ENCODE measurements around the gene ODF2.
"Not testable (repeated sequence)": the region's sequence is repeated elsewhere in the genome, so short reads cannot be mapped to it uniquely, and the experiment has no call there.

The ODF2 gene

DNA sequence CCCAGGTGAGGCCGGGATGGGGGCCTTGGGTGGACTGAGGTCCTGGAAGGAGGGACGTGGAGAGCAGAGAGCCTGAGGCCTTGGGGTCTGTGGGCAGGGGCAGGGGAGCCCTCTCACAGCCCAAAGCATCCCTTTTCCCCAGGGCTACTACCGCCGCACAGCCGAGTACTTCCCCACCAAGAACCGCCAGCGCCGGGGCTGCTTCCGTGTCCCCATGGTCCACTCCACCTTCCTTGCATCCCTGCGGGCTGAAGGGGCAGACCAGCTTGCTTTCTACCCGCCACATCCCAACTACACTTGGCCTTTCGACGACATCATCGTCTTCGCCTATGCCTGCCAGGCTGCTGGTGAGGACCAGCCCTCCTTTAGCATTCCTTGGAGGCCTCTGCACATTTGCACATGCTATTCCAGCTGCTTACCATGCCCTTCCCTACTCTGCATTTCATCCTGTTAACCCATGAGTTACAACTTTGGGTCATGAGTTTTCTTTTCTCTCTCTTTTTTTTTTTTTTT is 31.5 kb upstream of the ODF2 start:
- no peak for DNase-seq (ENCODE audit: low spot score)

DNA sequence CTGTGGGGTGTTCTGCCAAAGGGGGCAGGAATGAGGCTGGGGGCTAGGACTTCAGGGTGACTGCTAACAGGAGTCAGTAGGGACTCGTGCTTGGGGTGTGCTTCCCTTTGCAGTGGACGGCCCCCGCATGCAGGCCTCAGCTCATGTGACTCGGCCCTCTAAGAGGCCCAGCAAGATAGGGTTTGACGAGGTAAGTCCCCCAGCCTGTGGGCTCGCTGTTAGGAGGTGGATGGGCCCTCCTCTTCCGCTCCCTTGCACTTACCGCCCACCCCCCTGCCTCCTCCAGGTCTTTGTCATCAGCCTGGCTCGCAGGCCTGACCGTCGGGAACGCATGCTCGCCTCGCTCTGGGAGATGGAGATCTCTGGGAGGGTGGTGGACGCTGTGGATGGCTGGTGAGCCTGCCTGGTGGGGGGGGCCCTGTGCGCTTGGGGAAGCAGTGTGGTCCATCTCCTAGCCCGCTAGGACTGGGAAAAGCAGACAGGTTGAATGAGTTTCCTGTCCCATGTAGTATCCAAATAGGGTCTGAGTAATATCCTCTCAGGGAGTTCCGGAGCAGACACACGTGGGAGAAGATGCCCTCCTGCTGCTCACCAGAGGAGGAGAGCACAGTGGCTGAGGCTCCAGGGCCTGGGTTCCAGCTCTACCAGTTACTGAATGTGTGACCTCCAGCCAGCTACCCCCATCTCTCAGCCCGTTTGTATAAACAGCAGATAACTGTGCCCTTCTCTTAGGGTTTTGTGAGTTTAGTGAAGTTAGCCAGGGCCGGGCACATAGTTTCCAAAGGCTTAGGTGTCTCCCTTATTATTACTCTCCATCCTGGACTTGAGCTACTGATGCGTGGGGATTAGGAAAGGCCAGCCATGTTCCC is 26.9 kb upstream of the ODF2 start:
- no peak for DNase-seq (ENCODE audit: low spot score)

DNA sequence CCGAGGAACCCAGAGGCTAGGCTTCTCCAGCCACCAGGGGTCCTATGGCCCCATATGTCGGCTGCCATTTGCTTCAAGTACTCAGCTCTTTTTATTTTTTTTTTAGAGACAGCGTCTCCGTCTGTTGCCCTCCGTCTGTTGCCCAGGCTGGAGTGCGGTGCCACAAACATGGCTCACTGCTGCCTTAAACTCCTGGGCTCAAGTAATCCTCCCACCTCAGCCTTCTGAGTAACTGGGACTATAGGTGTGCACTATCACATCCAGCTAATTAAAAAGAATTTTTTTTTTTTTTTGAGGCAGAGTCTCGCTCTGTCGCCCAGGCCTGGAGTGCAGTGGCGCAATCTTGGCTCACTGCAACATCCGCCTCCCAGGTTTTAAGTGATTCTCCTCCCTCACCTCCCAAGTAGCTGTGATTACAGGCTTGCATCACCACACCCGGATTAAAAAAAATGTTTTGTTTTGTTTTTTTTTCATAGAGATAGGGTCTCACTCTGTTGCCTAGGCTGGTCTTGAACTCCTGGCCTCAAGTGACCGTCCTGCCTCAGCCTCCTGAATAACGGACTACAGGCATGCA is 26.2 kb upstream of the ODF2 start:
- no peak for DNase-seq (ENCODE audit: low spot score)

DNA sequence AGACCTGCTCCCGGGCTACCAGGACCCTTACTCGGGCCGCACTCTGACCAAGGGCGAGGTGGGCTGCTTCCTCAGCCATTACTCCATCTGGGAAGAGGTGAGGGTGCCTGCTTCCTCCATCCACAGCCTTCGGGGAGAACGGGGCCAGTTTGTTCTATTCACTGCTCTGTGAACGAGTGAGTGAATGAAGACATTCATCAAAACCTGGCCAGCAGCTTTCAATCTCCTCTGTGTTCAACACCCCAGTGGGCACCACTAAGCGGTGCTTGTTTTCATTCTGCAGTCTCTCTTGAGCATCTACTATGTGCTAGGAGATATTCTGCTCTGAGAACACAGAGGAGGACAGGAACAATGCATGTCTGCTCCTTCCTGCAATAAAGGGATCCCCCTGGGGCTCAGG is 24.6 kb upstream of the ODF2 start:
- DNase-seq (ENCODE audit: low spot score), result no peak

DNA sequence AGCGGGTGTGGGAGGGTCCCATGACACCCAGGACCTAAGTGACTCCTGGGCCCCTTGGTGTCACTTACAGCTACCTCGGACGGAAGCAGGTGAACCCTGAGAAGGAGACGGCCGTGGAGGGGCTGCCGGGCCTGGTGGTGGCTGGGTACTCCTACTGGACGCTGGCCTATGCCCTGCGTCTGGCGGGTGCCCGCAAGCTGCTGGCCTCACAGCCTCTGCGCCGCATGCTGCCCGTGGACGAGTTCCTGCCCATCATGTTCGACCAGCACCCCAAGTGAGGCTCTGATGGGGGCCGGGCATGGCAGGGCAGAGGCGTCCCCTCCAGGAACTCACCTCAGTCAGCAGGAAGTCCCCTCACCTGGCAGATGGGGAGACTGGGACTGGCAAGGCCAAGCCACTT is 21.5 kb upstream of the ODF2 start:
- no peak for DNase-seq (ENCODE audit: low spot score)

DNA sequence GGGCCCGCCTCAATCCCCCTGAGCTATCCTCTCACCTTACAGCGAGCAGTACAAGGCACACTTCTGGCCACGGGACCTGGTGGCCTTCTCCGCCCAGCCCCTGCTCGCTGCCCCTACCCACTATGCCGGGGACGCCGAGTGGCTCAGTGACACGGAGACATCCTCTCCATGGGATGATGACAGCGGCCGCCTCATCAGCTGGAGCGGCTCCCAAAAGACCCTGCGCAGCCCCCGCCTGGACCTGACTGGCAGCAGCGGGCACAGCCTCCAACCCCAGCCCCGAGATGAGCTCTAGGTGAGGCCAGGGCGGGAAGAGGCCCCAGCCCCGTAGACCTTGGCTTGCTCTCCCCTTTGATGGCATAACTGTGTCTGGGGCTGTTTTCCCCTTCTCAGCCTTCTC is 20.2 kb upstream of the ODF2 start:
- DNase-seq (ENCODE audit: low spot score), result no peak

DNA sequence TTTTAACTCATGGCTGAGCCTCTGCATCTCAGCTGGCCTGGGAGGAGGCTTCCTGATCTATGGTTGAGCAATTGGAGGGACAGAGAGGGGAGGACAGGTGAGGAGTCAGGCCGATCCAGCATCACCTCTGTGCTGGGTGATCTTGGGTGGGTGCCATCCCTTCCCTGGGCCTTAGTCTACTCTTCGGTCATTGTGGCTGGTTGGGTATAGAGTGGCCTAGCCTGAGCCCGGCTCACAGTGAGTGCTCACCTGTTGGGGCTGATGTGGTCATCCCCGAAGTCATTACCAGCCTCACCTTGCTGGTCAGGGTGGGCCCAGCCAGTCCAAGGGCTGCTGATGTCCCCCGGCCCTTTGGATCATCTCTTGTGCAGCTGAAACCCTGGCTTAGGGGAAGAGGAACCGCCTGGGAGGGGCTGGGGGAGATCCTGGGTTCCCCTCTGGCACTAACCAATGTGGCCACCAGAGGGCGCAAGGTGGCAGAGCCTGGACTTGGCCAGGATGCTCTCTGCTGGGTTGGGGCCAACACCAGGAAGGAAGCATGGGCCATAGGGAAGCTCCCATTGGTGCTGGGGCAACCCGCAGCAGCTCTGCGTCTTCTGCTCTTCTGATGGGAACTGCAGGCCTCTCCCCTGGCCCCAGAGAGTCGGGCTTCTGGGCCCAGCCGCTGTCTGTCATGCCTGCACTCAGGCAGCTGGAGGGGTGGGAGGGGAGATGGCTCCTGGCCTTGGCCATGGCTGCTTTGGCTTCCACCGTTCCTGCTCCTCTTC is 17.3 kb upstream of the ODF2 start:
- no peak for DNase-seq (ENCODE audit: low spot score)

DNA sequence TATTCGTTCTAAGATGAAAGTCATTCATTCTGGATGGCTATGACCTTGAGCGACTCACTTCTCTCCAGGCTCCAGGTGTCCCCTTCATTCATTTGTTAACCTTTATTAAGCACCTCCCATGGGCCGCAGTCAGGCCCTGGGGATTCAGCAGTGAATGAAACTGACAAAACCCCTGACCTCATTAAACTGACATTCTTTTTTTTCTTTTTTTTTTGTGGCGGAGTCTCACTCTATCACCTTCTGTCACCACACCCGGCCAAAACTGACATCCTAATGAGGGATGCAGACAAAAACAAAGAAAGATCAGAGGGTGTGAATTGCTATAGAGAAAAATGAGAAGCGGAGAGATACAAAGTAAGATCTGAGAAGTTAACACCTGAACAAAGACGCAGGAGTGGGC is 16.5 kb upstream of the ODF2 start:
- DNase-seq (ENCODE audit: low spot score), result no peak

DNA sequence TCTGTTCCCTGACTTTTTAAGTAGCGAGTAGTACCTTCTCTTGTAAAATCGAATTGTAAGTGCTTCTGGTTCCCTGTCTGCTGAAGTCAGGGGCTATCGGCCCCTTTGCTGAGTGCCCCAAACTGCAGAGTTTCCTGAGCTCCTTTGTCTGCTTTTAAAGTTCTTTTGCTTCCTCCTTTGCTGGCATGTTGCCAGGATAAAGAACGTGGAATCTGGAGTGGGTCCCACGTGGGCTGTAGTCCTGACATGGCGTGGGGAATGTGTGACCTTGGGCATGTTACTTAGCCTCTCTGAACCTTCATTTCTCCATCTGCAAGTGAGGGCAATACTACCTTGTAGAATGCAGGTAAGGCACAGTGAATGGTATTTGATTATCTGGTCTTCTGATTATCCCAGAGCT is 13.7 kb upstream of the ODF2 start:
- DNase-seq (ENCODE audit: low spot score), result no peak

DNA sequence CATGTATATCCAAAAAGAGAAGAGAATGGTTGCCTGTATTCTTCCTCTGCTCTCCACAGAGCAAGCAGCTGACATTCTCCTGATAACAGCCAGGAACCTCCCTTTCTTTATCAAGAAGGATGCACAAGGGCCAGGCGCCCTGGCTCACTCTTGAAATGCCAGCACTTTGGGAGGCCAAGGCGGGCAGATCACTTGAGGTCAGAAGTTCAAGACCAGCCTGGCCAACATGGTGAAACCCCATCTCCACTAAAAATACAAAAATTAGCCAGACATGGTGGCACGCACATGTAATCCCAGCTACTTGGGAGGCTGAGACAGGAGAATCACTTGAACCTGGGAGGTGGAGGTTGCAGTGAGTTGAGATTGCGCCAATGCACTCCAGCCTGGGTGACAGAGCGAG is 9.3 kb upstream of the ODF2 start:
- not testable (repeated sequence) for DNase-seq (ENCODE audit: low spot score)

DNA sequence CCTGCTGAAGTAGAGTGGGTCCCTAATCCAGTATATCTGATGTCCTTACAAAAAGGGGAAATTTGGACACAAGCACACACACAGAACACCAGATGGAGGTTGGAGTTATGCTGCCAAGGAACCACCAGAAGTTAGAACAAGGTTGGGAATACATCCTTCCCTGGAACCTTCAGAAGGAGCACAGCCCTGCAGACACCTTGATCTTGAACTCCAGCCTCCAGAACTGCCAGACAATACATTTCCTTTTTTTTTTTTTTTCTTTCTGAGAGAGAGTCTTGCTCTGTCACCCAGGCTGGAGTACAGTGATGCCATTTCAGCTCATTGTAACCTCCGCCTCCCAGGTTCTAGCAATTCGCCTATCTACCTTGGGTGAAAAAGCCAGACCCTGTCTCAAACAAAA is 7.1 kb upstream of the ODF2 start:
- DNase-seq (ENCODE audit: low spot score), result no peak

DNA sequence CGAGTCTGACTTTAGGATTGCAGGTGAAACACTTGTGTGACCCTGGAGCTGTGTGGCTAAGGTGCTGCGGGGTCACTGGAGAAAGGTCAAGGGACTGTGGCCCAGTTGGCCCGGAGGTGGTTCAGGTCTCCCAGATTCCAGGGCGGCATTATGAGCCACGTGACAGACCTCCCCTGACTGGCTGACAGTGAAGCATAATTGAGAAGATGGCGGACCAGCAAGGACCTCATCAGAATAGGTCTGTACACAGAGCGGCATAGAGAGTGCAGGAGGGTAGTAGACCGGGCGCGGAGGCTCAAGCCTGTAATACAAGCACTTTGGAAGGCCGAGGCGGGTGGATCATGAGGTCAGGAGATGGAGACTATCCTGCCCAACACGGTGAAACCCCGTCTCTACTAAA is 815 bp upstream of the ODF2 start:
- DNase-seq (ENCODE audit: low spot score), result no peak

DNA sequence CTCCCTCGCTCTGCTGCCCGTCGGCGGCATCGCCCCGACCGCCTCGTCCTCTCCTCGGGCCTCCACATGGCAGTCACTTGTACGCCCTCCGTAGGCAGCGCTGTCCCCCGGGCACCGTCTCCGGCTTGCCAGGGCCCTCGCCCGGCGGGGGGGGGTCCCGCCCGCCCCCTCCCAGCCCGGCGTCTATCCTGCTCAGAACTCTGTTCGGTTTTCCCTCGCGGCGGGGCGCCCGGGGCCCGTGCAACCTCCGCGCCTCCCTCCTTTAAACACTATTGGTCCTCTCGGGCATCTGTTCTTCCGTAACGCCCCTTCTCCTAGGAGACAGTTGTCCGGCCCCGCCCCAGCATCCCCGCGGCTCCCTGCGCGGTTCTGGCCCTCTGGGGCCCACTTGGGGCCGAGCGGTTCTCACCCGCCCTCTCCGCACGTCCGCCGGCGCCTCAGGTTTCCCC is 831 bp downstream of the ODF2 start:
- DNase-seq (ENCODE audit: low spot score), result peak; percentile 58

DNA sequence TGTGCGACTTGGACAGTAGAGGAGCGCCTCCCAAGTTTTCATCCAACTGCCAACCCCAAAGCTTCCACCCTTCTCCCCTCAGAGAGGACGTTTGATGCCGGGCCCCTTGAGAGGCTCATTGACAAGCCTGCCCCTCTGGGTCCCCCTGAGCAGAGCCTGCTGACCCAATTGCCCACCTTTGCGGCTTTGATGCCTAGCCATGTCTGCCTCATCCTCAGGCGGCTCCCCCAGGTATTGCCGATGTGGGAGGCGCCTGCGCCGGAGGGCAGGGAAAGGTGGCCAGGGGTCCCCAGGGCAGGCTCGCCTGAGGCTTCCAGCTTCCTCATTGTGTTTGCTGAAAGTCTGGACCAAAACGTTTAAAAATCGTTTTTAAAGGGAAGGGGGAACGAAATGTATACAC is 1.4 kb downstream of the ODF2 start:
- DNase-seq (ENCODE audit: low spot score), result no peak

DNA sequence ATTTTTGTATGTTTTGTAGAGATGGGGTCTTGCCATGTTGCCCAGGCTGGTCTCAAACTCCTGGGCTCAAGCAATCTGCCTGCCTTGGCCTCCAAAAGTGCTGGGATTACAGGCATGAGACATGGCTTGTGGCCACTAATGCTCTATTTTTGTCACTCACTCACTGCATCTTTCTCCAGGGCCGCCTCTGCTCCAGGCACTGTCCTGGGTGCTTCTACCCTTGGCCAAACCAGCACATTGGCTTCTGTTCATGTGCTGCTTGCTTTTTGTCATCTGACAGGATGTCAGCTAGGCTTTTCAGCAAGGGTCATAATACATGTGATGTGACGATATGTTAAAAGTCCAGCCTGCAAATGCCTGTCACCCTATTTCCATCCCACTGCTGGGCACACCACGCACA is 3.2 kb downstream of the ODF2 start:
- no peak for DNase-seq (ENCODE audit: low spot score)

DNA sequence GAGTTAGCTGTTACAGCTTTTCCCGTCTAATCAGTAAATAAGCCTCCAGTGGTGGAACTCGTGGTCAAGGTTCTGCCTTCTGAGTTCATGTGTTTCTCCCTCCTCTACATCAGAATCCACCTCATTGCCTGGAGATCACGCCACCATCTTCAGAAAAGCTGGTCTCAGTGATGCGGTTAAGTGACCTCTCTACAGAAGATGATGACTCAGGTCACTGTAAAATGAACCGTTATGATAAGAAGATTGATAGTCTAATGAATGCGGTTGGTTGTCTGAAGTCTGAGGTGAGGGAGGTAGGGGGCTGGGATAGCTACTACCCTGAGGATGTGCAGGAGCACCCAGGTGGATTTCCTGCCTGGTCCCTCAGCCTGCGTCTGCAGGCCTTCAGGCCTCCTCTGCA is 13.3 kb downstream of the ODF2 start:
- no peak for DNase-seq (ENCODE audit: low spot score)

DNA sequence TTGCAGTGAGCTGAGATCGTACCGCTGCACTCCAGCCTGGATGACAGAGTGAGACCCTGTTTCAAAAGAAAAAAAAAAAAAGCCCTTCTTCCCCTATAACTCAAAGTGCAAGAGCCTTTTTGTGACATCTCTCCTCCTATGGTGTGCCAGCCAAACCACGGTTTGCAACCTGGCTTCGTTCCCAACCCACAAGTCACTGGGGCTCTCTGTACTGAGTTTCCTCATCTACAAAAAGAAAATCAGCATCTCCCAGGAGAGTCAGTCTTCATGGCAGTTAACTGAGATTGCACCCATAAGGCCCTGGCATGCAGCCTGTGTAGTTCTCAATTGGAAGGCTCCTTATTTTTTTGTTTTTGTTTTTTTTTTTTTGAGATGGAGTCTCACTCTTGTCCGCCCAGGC is 14.8 kb downstream of the ODF2 start:
- no peak for DNase-seq (ENCODE audit: low spot score)

DNA sequence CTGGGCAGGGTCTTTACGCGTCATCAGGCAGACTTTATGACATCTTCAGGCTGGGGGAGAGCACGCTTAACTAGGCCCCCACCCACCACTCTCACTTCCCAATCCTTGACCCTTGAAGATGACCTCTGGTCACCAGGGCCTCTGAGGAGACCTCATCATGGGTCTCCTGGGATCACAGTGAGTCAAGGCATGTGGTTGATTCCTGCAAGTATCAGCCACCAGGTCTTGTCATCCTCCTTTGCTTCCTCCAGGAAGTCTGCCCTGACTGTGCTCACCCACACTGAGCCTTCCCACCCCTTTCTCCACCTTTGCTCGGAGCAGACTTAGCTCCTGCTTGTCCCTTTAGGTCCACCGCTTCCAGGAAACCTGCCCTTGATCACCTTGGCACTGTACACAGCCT is 17.3 kb downstream of the ODF2 start:
- DNase-seq (ENCODE audit: low spot score), result no peak

DNA sequence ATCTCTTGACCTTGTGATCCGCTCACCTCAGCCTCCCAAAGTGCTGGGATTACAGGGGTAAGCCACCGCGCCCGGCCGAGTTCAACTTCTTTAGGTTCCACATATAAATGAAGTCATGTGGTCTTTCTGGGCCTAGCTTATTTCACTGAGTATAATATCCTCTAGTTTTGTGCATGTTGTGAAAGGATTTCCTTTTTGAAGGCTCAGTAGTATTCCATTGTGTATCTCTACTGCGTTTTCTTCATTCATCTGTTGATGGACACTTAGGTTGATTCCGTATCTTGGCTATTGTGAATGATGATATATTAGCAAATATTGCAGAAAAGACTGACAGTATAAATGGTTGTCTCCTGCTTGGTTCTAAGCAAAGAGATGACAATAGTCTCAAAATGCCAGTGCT is 20.1 kb downstream of the ODF2 start:
- DNase-seq (ENCODE audit: low spot score), result no peak

DNA sequence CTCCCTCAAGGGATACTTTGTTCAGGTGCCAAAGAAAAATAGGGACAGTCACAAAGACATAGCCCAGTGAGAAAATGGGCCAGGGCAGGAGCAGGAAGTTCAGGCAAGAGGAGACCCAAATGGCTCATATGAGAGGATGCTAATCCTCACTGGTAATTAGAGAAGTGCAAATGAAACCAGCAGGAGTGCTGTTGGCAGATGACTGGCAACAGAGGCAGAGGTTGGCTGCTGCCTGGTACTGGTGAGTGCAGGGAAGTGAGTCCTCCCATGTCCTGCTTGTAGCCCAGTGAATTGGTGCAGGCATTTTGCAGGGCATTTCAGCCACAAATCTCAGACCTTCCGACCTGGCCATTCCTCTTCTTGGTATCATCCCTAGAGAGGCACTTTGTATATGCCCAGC is 23.5 kb downstream of the ODF2 start:
- no peak for DNase-seq (ENCODE audit: low spot score)

DNA sequence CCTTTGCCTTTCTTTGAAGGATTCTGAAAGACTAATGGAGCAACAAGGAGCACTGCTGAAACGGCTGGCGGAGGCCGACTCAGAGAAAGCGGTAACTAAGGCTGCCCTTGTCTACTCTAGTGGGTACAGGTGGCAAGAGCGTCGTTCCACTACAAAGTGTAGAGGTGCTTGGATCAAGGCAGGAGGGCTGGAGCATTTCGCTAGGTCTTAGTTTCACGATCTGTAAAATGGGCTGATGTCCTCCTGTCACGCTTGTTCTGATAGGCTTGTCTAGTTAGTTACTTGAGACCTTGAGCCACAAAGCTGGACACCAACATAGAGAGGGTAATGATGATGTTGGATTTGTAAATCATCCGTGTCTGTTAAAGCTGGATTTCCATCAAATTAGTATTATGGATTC is 25.8 kb downstream of the ODF2 start:
- DNase-seq (ENCODE audit: low spot score), result no peak

DNA sequence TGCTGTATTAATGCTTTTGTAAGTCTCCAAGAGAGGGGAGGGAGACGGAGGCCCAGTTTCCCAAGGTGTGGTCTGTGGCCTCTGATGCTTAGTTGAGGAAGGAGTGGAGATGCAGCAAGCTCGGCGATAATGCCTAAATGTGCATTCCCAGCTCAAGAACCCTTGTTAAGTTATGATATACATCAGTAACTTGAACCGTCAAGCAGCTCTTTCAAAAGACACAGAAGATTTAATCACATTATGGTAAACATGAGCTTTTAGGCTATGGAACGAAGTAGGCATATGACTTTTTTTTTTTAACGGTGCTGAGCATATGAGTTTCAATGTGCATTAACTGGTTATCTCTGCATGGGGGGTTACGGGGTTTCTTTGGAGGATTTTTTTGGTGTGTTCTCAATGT is 26.4 kb downstream of the ODF2 start:
- DNase-seq (ENCODE audit: low spot score), result no peak

Measured in putamen (tissue), 1 donor.